Spleen (tissue), 7 donors: ENCODE data around the gene GPATCH1.

Experiments used
- POLR2AphosphoS5 ChIP-seq, 3 donors: sonication (generic); formaldehyde crosslinking; IDR thresholded peaks; one replicate each; pipeline ENCODE4 v1.5.1; 2017; ENCODE audit warnings: antibody characterized with exemption in 3 of 3
- TF ChIP-seq, protein P1 (sequence below), 11 experiments: fragments of 200-600 bp in 7 of 11; fragments of 450-650 bp in 4 of 11; sonication (generic) in 4 of 11; IDR thresholded peaks in 8 of 11; conservative IDR thresholded peaks in 3 of 11; 1 replicate in 7 of 11; 2 replicates in 4 of 11; pipeline versions ENCODE4 v1.4.0 to v1.8.0; 2016 to 2021; ENCODE audit warnings: antibody characterized with exemption in 11 of 11, inconsistent platforms in 4 of 11, mild to moderate bottlenecking in 1 of 11
- donor health status: DM: no; HTN: no; CAD: no; lungs with moderate emphysema.
- donor health status: DM: no; HTN: no; CAD: no.
- donor health status: DM: no; HTN: no; CAD: no.

DNA sequence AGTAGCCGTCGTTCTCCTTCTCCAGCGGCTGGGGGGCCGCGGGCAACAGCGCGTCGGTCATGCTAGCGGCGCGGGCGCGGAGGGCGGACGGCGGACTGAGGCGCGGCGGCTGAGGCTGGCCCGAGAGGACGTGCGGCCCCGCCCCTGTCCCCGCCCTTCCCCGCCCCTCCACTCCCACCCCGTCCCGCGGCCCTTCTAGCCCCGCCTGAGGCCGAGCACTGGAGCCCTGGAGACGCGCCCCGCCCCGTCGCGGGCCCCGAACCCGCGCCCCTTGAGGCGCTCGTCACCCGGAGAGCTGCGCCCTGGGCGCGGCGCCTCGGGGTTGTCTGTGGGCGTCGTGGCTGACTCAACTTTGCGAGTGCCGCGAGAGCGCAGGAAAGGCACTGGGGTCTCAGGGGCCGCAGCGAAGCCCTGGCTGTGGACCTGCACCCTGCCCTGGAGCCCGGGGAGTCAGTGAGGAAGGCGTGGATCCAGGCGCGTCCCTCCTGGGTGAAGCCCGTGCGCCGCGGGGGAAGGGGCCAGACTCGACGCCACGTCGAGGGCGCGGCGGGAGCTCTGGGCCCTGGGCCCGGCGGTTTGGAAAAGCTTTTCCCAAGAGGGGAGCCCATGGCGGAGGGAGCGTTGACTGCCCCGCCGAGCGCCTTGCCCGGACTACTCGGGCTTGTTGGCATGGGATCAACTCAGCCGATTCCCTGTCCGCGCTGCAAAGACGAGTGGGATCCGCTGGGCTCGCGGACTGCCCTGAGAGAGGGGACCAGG lies 16.0 kb upstream of the GPATCH1 start, which contains the start of gene RHPN2:
- TF ChIP-seq, protein P1, sequence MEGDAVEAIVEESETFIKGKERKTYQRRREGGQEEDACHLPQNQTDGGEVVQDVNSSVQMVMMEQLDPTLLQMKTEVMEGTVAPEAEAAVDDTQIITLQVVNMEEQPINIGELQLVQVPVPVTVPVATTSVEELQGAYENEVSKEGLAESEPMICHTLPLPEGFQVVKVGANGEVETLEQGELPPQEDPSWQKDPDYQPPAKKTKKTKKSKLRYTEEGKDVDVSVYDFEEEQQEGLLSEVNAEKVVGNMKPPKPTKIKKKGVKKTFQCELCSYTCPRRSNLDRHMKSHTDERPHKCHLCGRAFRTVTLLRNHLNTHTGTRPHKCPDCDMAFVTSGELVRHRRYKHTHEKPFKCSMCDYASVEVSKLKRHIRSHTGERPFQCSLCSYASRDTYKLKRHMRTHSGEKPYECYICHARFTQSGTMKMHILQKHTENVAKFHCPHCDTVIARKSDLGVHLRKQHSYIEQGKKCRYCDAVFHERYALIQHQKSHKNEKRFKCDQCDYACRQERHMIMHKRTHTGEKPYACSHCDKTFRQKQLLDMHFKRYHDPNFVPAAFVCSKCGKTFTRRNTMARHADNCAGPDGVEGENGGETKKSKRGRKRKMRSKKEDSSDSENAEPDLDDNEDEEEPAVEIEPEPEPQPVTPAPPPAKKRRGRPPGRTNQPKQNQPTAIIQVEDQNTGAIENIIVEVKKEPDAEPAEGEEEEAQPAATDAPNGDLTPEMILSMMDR (IDR thresholded peaks at IDR 0.05 in 8 of 11, conservative IDR thresholded peaks at IDR 0.05 in 3 of 11): no peak
- TF ChIP-seq POLR2AphosphoS5 (IDR thresholded peaks at IDR 0.05): peak; percentile 24 to 52 (median 36)
